Adrenal gland (tissue), 12 donors: Measurements from ENCODE around the gene IPO9. TPM values are rescaled to one million over a fixed set of nuclear protein-coding genes. Genes with fewer than 3 reads are reported as not detected.

Experiments used
- DNase-seq, 7 donors: peaks; one replicate each; pipeline ENCODE4 v3.0.0-alpha.2; 2019 to 2020
- H3K27ac ChIP-seq, 5 donors: fragments of 200-600 bp; sonication (generic) in 4 of 5; 1 replicate in 3 of 5; 2 replicates in 2 of 5; pipeline versions ENCODE4 v1.5.1 to v1.8.0; 2016 to 2020; ENCODE audit warnings: mild to moderate bottlenecking in 1 of 5
- H3K27me3 ChIP-seq: fragments of 200-600 bp; 2 replicates; pipeline ENCODE4 v1.8.0; 2021
- H3K36me3 ChIP-seq, 2 donors: fragments of 200-600 bp; replicated peaks in 1 of 2; 1 replicate in 1 of 2; 2 replicates in 1 of 2; pipeline versions ENCODE4 v1.5.1 to v1.8.0; 2018 to 2022
- H3K4me1 ChIP-seq, 2 donors: fragments of 200-600 bp; replicated peaks in 1 of 2; 1 replicate in 1 of 2; 2 replicates in 1 of 2; pipeline versions ENCODE4 v1.5.1 to v1.8.0; 2018 to 2021
- H3K4me3 ChIP-seq, 4 donors: fragments of 200-600 bp; sonication (generic) in 3 of 4; one replicate each; pipeline ENCODE4 v1.5.1; 2016 to 2018
- H3K9me3 ChIP-seq, 3 donors: fragments of 200-600 bp; sonication (generic) in 1 of 3; replicated peaks in 1 of 3; 1 replicate in 2 of 3; 2 replicates in 1 of 3; pipeline versions ENCODE4 v1.5.1 to v1.8.0; 2016 to 2021
- CTCF ChIP-seq, 6 experiments: fragments of 450-650 bp in 4 of 6; fragments of 200-600 bp in 2 of 6; sonication (generic) in 1 of 6; IDR thresholded peaks; 1 replicate in 5 of 6; 2 replicates in 1 of 6; pipeline versions ENCODE4 v1.5.1 to v1.8.0; 2016 to 2021; ENCODE audit warnings: antibody characterized with exemption in 6 of 6, mild to moderate bottlenecking in 2 of 6, moderate library complexity in 1 of 6
- POLR2A ChIP-seq, 2 donors: fragments of 450-650 bp; IDR thresholded peaks; one replicate each; pipeline ENCODE4 v1.6.1; 2017; ENCODE audit warnings: antibody characterized with exemption in 2 of 2, mild to moderate bottlenecking in 2 of 2, moderate library complexity in 1 of 2
- WGBS, 4 donors: extraction: QIAGEN DNeasy Blood & Tissue Kit in 2 of 4; methylation state at CpG; one replicate each; pipeline versions ENCODE4 v1.1.5 to v1.1.7; 2013 to 2017; 5-methylcytosine and 5-hydroxymethylcytosine counted together
- intact Hi-C, 2 donors: fragments of 100-400 bp; cut with DNase I; formaldehyde crosslinking; loops; one replicate each; pipeline versions ENCODE4 v1.14.1 to v1.15.0; 2022 to 2023
- polyA plus RNA-seq, 3 donors: library from polyadenylated mRNA; stranded (reverse); fragments of 200-250 nt in 2 of 3; fragments of 350-450 nt in 1 of 3; fragmentation: Illumina TruSeq in 1 of 3; extraction: RNeasy Lipid Tissue Mini Kit (QIAGEN cat#74804) in 1 of 3; gene quantifications; one replicate each; pipeline ENCODE4 v1.2.3, GENCODE V29; 2013 to 2014
- total RNA-seq, 9 donors: library from RNA; depleted of rRNA in 4 of 9; stranded (reverse); fragments of >200 nt in 4 of 9; fragments of 120-200 nt in 1 of 9; fragmentation: NEBNext Ultra II Directional in 1 of 9; extraction: Animal tissue kit (Norgen Biotek cat#: 25700) in 1 of 9; gene quantifications; one replicate each; pipeline versions ENCODE4 v1.1.0 to v1.2.4, GENCODE V29; 2013 to 2023
- donor health status: healthy with polysubstance abuse.
- donor health status: Bipolar disorder and iron deficiency.
- donor health status: DM: yes; HTN: yes; CAD: no.
- donor health status: DM: no; HTN: no; CAD: no.
- donor health status: DM: no; HTN: no; CAD: no.
- donor health status: DM: yes; HTN: yes; CAD: no.

IPO9 gene
- total and polyA plus RNA-seq, 12 donors = 13.6 to 45.2 (median 28.5) TPM

DNA sequence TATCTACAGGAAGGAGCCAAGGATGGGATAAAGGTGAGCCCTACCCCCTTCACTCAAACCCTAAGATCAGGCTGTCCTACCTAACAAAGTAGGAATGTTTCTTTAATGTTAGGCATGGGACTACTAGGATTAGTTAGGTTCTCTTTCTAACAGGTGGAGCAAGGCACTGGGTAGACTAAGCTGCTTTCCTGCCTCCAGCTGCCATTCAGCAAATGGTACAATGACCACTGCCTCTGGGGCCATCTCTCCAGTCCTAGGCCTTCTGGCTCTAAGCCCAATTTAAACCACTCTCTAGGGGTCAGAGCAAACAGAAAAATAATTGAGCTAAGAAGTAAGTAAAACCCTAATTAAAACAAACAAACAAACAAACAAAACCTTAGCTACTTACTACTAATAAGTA, 15.7 kb upstream of the IPO9 start:
- no peak overlapping the region for H3K4me3 ChIP-seq
- no peak for DNase-seq
- peaks cover 0 to 69% of the 10 kb centered on the region in 2 donors for H3K36me3 ChIP-seq
- H3K4me1 ChIP-seq = no peaks in the 10 kb centered on the region
- TF ChIP-seq POLR2A (IDR thresholded peaks at IDR 0.05) = no peak
- no peak for TF ChIP-seq CTCF (IDR thresholded peaks at IDR 0.05)
- intact Hi-C loops = no loop called here
- no peaks in the 10 kb centered on the region for H3K27me3 ChIP-seq
- no peak overlapping the region for H3K27ac ChIP-seq
- H3K9me3 ChIP-seq = no peaks in the 10 kb centered on the region

- 85 to 91% (median 89%) methylated on average over 7 of the region's 7 CpGs for WGBS, 4 donors
- intact Hi-C loops = no loop called here
- peaks cover 0 to 51% of the 10 kb centered on the region in 2 donors for H3K36me3 ChIP-seq
These were observed 12.6 kb upstream of the IPO9 start for GRCh38 chr1:201816309-201816854.

GRCh38 chr1:201818971-201819750, 9.8 kb upstream of the IPO9 start:
- Histone ChIP-seq H3K9me3 (no peaks in the 10 kb centered on the region), H3K27ac (no peak overlapping the region), H3K36me3 (peaks cover 0 to 29% of the 10 kb centered on the region in 2 donors), H3K4me1 (no peaks in the 10 kb centered on the region), H3K27me3 (no peaks in the 10 kb centered on the region), H3K4me3 (no peak overlapping the region)
- WGBS, 4 donors = 84 to 89% (median 88%) methylated on average over 5 of the region's 5 CpGs
- no peak for DNase-seq
- intact Hi-C loops = no loop called here
- no peak for TF ChIP-seq POLR2A (IDR thresholded peaks at IDR 0.05)
- no peak for TF ChIP-seq CTCF (IDR thresholded peaks at IDR 0.05)

More at GRCh38 chr1:201816309-201816854, 12.6 kb upstream of the IPO9 start:
- H3K27me3 ChIP-seq = no peaks in the 10 kb centered on the region
- no peaks in the 10 kb centered on the region for H3K4me1 ChIP-seq
- no peaks in the 10 kb centered on the region for H3K9me3 ChIP-seq
- no peak for DNase-seq
- H3K27ac ChIP-seq = no peak overlapping the region
- no peak overlapping the region for H3K4me3 ChIP-seq
- TF ChIP-seq POLR2A (IDR thresholded peaks at IDR 0.05) (no peak), CTCF (IDR thresholded peaks at IDR 0.05) (no peak)

DNA sequence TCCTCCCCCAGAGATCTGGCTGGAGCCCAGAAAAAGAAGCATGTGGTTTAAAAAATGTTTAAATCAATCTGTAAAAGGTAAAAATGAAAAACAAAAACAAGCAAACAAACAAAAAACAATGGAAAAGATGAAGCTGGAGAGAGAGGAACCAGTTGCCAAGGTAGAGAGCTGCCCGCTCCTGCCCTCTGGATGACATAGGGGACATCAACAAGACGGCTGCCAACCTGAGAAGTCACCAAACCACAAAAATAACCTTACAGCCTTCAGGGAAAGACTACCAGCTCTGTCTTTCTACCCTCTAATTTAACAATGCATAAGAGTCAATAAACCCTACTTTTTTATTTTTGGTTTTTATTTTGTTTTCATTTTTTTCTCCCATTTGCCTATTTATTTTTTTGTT, 8.5 kb upstream of the IPO9 start:
- DNase-seq = no peak
- peaks cover 0 to 29% of the 10 kb centered on the region in 2 donors for H3K36me3 ChIP-seq
- H3K27me3 ChIP-seq = no peaks in the 10 kb centered on the region
- TF ChIP-seq POLR2A (IDR thresholded peaks at IDR 0.05) = no peak
- TF ChIP-seq CTCF (IDR thresholded peaks at IDR 0.05) = no peak
- no peaks in the 10 kb centered on the region for H3K9me3 ChIP-seq
- 91 to 95% (median 93%) methylated on average over 2 of the region's 2 CpGs for WGBS, 4 donors
- H3K4me1 ChIP-seq = no peaks in the 10 kb centered on the region
- intact Hi-C loops = no loop called here
- H3K27ac ChIP-seq = no peak overlapping the region
- H3K4me3 ChIP-seq = no peak overlapping the region
